ENCODE measurements around the gene SART1.

GRCh38 chr11:65988791-65989592, 27.5 kb downstream of the SART1 start:
- TF ChIP-seq ZNF274 (IDR thresholded peaks at IDR 0.05; ENCODE audit: low read depth, low read length), result no peak
- no peak for TF ChIP-seq YY1 (IDR thresholded peaks at IDR 0.05; ENCODE audit: insufficient read depth, insufficient read length)
- TF ChIP-seq SUZ12 (IDR thresholded peaks at IDR 0.05; ENCODE audit: extremely low read depth, insufficient read depth, insufficient read length), result no peak

All from NT2/D1 (cell line).